HFFc6 (cell line): ENCODE results near the gene WHAMM. TPM values are rescaled to one million over a fixed set of nuclear protein-coding genes. Genes with fewer than 3 reads are reported as not detected.

Source experiments
- DNase-seq: peaks from one replicate; pipeline ENCODE4 v3.0.0-alpha.2; 2018
- H3K27ac Mint-ChIP-seq: 2 replicates; pipeline ENCODE4 v1.8.0; 2020; ENCODE audit warnings: mild to moderate bottlenecking, mixed read lengths
- H3K27me3 Mint-ChIP-seq: 2 replicates; pipeline ENCODE4 v1.8.0; 2021; ENCODE audit warnings: mild to moderate bottlenecking, moderate library complexity, mixed read lengths; ENCODE audit not compliant: insufficient read depth
- H3K36me3 Mint-ChIP-seq: 2 replicates; pipeline ENCODE4 v1.8.0; 2021; ENCODE audit warnings: low read depth, mixed read lengths
- H3K4me1 Mint-ChIP-seq: 2 replicates; pipeline ENCODE4 v1.8.0; 2020; ENCODE audit warnings: low read depth, mixed read lengths
- H3K4me3 Mint-ChIP-seq: 2 replicates; pipeline ENCODE4 v1.8.0; 2020; ENCODE audit warnings: mild to moderate bottlenecking, moderate library complexity, mixed read lengths
- H3K9me3 Mint-ChIP-seq: 2 replicates; pipeline ENCODE4 v1.8.0; 2020; ENCODE audit warnings: mild to moderate bottlenecking, mixed read lengths
- total RNA-seq, 6 experiments: library from RNA; stranded (reverse); fragmentation: NEBNext Ultra II Directional; extraction: Animal tissue kit (Norgen Biotek cat#: 25700); gene quantifications; 2 replicates in 1 of 6; 3 replicates in 5 of 6; pipeline ENCODE4 v1.2.3, GENCODE V29; 2021
- TF ChIP-seq, protein P1 (sequence below): fragments of 200-600 bp; sonication (generic); IDR thresholded peaks from 2 replicates; pipeline ENCODE4 v1.5.0; 2021; ENCODE audit warnings: antibody characterized with exemption, mild to moderate bottlenecking

WHAMM gene
- total RNA-seq, 6 experiments from 2014 or later: 5.8 to 7.4 (median 6.3) TPM

DNA sequence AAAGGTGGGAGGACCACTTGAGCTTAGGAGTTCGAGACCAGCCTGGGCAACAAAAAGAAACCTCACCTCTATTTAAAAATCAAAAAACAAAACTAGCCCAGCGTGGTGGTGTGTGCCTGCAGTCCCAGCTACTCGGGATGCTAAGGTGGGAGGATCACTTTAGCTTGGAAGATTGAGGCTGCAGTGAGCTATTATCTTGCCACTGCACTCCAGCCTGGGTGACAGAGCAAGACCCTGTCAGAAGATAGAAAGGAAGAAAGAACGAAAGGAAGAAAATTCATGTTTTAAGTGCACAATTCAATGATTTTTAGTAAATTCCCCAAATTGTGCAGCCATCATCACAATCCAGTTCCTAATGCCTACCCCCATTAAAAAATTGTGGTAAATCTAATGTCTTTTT is 11.3 kb upstream of the WHAMM start:
- peaks cover 17% of the 10 kb centered on the region for H3K27me3 Mint-ChIP-seq
- no peaks in the 10 kb centered on the region for H3K36me3 Mint-ChIP-seq
- H3K4me1 Mint-ChIP-seq: no peaks in the 10 kb centered on the region
- no peak overlapping the region for H3K27ac Mint-ChIP-seq
- H3K9me3 Mint-ChIP-seq: peaks cover 6% of the 10 kb centered on the region; the same call in 1 of the 2 replicates
- no peak overlapping the region for H3K4me3 Mint-ChIP-seq
- TF ChIP-seq, protein P1, sequence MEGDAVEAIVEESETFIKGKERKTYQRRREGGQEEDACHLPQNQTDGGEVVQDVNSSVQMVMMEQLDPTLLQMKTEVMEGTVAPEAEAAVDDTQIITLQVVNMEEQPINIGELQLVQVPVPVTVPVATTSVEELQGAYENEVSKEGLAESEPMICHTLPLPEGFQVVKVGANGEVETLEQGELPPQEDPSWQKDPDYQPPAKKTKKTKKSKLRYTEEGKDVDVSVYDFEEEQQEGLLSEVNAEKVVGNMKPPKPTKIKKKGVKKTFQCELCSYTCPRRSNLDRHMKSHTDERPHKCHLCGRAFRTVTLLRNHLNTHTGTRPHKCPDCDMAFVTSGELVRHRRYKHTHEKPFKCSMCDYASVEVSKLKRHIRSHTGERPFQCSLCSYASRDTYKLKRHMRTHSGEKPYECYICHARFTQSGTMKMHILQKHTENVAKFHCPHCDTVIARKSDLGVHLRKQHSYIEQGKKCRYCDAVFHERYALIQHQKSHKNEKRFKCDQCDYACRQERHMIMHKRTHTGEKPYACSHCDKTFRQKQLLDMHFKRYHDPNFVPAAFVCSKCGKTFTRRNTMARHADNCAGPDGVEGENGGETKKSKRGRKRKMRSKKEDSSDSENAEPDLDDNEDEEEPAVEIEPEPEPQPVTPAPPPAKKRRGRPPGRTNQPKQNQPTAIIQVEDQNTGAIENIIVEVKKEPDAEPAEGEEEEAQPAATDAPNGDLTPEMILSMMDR: no peak
- no peak for DNase-seq

- no peak for DNase-seq
- peaks cover 3% of the 10 kb centered on the region; the same call in 1 of the 2 replicates for H3K4me1 Mint-ChIP-seq
- no peaks in the 10 kb centered on the region for H3K36me3 Mint-ChIP-seq
- TF ChIP-seq, protein P1: no peak
- H3K27ac Mint-ChIP-seq: no peak overlapping the region
- H3K9me3 Mint-ChIP-seq: peaks cover 6% of the 10 kb centered on the region; the same call in 1 of the 2 replicates
- H3K27me3 Mint-ChIP-seq: peaks cover 17% of the 10 kb centered on the region
- H3K4me3 Mint-ChIP-seq: no peak overlapping the region
These were observed 10.8 kb upstream of the WHAMM start for GRCh38 chr15:82798531-82799166.

DNA sequence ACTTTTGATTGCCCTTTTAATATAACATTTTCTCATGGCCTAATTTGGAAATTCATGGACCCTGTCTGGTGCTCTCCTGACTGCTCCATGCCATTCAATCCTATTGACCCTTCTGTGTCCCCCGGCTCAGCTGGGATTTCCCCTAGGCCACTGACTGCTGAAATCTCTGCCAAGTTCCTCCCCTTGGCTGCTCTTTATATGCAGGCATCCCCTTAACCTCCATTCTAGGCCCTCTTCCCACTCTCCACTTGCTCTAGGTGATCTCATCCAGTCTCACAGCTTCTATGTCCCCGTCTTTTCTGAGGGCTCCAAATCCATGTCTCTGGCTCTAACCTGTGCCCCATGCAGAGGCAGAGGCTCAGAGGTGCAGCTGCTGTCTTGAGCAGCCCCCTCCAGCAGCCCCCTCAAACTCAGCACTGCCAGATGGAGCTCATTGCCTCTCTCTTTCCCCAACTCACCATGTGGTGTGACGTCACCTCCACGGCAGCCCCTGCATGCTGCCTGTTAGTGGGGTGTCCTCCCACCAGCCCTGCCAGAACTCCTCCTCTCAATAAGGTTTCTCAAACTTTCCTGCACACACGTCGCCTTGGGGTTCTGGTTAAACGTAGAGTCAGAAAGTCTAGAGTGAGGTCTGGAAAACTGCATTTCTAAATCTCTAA is 10.1 kb upstream of the WHAMM start:
- Mint-ChIP-seq H3K4me1 (peaks cover 8% of the 10 kb centered on the region; the same call in 1 of the 2 replicates), H3K9me3 (no peaks in the 10 kb centered on the region; the same call in 1 of the 2 replicates), H3K36me3 (no peaks in the 10 kb centered on the region), H3K4me3 (no peak overlapping the region), H3K27me3 (peaks cover 15% of the 10 kb centered on the region), H3K27ac (no peak overlapping the region)
- DNase-seq: no peak
- TF ChIP-seq, protein P1: no peak

GRCh38 chr15:82802497-82802896 is 6.9 kb upstream of the WHAMM start:
- Mint-ChIP-seq H3K27ac (no peak overlapping the region), H3K4me1 (peaks cover 8% of the 10 kb centered on the region; the same call in 1 of the 2 replicates), H3K27me3 (peaks cover 14% of the 10 kb centered on the region), H3K36me3 (no peaks in the 10 kb centered on the region), H3K9me3 (no peaks in the 10 kb centered on the region), H3K4me3 (no peak overlapping the region)
- DNase-seq: no peak
- TF ChIP-seq, protein P1: no peak

DNA sequence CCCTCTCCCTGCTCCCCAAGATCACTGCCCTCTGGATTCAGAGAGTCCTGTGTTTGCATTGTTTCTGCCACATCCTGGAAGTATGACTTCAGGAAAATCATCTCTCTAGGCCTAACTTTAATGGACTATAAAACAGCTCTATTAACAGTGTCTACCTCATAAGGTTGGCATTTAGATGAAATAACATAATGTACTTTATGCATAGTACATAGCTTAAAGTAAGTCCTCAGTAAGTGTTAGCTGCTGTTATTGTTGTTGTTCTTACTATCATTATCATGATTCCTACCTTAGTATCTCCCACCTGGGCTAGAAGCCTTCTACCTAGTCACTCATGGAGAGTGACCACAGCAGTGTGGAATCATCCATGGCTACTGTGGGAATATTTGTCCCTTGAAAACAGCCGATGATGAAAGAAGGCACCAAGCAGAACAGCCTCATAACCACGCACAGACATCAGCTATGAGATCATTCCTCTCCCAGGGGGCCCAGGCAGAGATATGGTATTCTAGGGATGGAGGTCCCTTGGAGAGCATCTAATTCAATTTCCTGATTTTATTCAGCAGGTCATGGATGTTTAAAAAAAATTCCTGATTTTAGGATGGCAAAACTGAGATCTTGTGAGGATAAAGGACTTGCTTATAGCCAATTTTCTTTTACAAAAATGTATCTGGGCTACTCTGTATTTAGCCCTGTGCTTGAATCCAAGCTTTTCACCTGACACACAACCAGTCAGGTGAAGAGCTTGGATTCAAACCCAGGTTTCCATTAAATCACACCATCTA is 5.4 kb upstream of the WHAMM start:
- no peak for DNase-seq
- Mint-ChIP-seq H3K4me3 (no peak overlapping the region), H3K36me3 (no peaks in the 10 kb centered on the region), H3K4me1 (peaks cover 14% of the 10 kb centered on the region), H3K27ac (no peak overlapping the region), H3K27me3 (peaks cover 14% of the 10 kb centered on the region), H3K9me3 (no peaks in the 10 kb centered on the region)
- TF ChIP-seq, protein P1: no peak
